NT2/D1 (cell line): ENCODE data around the gene UBL5.

ENCODE experiments used
- SUZ12 ChIP-seq: IDR thresholded peaks from 2 replicates; pipeline ENCODE4 v1.6.1; 2011; ENCODE audit not compliant: insufficient read length, insufficient read depth; ENCODE audit errors: extremely low read depth
- YY1 ChIP-seq: IDR thresholded peaks from 2 replicates; pipeline ENCODE4 v1.6.1; 2011; ENCODE audit not compliant: insufficient read length, insufficient read depth
- ZNF274 ChIP-seq: IDR thresholded peaks from 2 replicates; pipeline ENCODE4 v1.6.1; 2011; ENCODE audit warnings: mild to moderate bottlenecking, low read depth, low read length

GRCh38 chr19:9878511-9879196, 50.9 kb downstream of the UBL5 start:
- TF ChIP-seq ZNF274 (no peak), YY1 (no peak), SUZ12 (no peak)
